GM23338 (cell line): ENCODE data around the gene DENR.

Source experiments
- CTCF ChIP-seq, 2 experiments: fragments of 200-600 bp in 1 of 2; sonication (generic) in 1 of 2; conservative IDR thresholded peaks; 2 replicates each; pipeline versions ENCODE4 v1.5.1 to v1.6.1; 2016 to 2017; ENCODE audit warnings: antibody characterized with exemption in 2 of 2, low read depth in 2 of 2, mild to moderate bottlenecking in 2 of 2, moderate library complexity in 1 of 2
- EZH2 ChIP-seq: fragments of 200-600 bp; sonication (generic); IDR thresholded peaks from one replicate; pipeline ENCODE4 v1.8.0; 2017; ENCODE audit warnings: antibody characterized with exemption, mild to moderate bottlenecking, low read depth; ENCODE audit not compliant: unreplicated experiment
- POLR2AphosphoS5 ChIP-seq: IDR thresholded peaks from 2 replicates; pipeline ENCODE4 v1.6.1; 2016; ENCODE audit warnings: antibody characterized with exemption, low read depth
- REST ChIP-seq: IDR thresholded peaks from one replicate; pipeline ENCODE4 v1.6.1; 2018; ENCODE audit warnings: antibody characterized with exemption; ENCODE audit not compliant: unreplicated experiment
- STAT1 ChIP-seq: IDR thresholded peaks from one replicate; pipeline ENCODE4 v1.6.1; 2016; ENCODE audit warnings: antibody characterized with exemption; ENCODE audit not compliant: unreplicated experiment

GRCh38 chr12:122747224-122748135 lies 5.1 kb upstream of the DENR start:
- no peak for TF ChIP-seq CTCF (conservative IDR thresholded peaks at IDR 0.05; ENCODE audit: low read depth in 2 of 2)
- TF ChIP-seq POLR2AphosphoS5: no peak
- no peak for TF ChIP-seq EZH2
- TF ChIP-seq STAT1: no peak
- TF ChIP-seq REST: no peak
